HUES48 (cell line): Measurements from ENCODE around the gene A1CF.

Source experiments
- H3K27ac ChIP-seq: one replicate; pipeline ENCODE4 v1.7.0; 2013; ENCODE audit warnings: low read depth, low read length, inconsistent platforms
- H3K27me3 ChIP-seq: 2 replicates; pipeline ENCODE4 v1.6.1; 2013; ENCODE audit warnings: mild to moderate bottlenecking, low read length; ENCODE audit not compliant: control insufficient read depth, insufficient read depth
- H3K36me3 ChIP-seq: 2 replicates; pipeline ENCODE4 v1.6.1; 2013; ENCODE audit warnings: low read length; ENCODE audit not compliant: control insufficient read depth, insufficient read depth
- H3K4me1 ChIP-seq: 2 replicates; pipeline ENCODE4 v1.6.1; 2013; ENCODE audit warnings: mild to moderate bottlenecking, low read length; ENCODE audit not compliant: control insufficient read depth, insufficient read depth
- H3K4me3 ChIP-seq: 2 replicates; pipeline ENCODE4 v1.5.1; 2013; ENCODE audit warnings: mild to moderate bottlenecking, low read depth, low read length
- H3K9ac ChIP-seq: 2 replicates; pipeline ENCODE4 v1.6.1; 2013; ENCODE audit warnings: mild to moderate bottlenecking, low read depth, low read length, moderate library complexity
- H3K9me3 ChIP-seq: 2 replicates; pipeline ENCODE4 v1.6.1; 2013; ENCODE audit warnings: low read length; ENCODE audit not compliant: control insufficient read depth, insufficient read depth

Gene A1CF

DNA sequence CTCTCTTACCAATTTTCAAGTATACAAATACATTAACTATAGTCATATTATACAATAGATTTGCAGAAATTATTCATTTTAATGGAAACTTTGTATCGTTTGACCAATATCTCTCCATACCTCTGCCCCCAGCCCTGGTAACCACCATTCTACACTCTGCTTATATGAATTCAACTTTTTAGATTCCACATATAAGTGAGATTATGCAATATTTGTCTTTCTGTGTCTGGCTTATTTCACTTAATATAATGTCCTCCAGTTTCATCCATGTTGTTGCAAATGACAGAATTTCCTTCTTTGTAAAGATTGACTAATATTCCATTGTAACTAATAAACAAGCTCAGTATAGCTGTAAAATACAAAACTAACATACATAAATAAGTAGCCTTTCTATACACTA is 55.4 kb downstream of the A1CF start:
- Histone ChIP-seq H3K4me3 (no peak overlapping the region), H3K36me3 (no peaks in the 10 kb centered on the region), H3K27me3 (peaks cover 7% of the 10 kb centered on the region; the same call in 1 of the 2 replicates), H3K27ac (no peak overlapping the region), H3K9me3 (no peaks in the 10 kb centered on the region), H3K9ac (no peak overlapping the region), H3K4me1 (no peaks in the 10 kb centered on the region)

DNA sequence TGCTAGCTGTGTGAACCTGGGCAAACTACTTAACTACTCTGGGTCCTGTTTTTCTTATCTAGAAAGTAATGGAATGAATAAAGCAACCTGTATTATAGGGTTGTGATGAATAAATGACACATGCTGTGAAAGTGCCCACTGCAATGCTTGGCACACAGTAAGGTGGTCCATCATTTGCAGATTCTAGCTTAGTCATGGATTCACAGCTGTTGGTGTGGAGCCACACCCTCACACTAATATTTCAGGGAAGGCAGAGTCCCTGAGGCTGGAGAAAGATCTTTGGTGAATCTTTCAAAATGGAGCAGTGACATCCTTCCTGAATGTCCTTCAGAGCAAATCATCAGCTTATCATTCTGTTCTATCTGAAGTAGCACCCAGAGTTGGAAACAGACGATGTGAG is 60.6 kb downstream of the A1CF start:
- Histone ChIP-seq H3K9me3 (no peaks in the 10 kb centered on the region), H3K9ac (no peak overlapping the region), H3K36me3 (no peaks in the 10 kb centered on the region), H3K27ac (no peak overlapping the region), H3K4me3 (no peak overlapping the region), H3K27me3 (peaks cover 8% of the 10 kb centered on the region; the same call in 1 of the 2 replicates), H3K4me1 (no peaks in the 10 kb centered on the region)

DNA sequence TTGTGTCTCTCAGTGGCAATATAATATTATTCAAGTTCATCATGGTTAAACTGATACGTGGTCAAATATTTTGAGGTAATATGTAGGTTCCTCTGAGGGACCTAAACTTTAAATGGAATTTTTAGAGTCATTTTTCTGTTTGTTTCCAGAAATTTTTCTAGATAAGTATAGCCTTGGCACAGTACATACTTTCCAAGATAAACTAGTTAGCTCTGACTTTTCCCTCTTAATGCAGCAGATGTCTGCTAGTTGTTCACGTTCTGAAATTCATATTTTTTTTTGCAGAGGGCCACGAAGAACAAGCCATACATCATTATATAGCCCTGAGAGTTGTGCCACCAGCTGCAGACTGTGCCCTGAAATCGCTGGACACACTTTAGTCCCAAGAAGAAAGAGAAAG is 61.6 kb downstream of the A1CF start:
- no peak overlapping the region for H3K4me3 ChIP-seq
- no peak overlapping the region for H3K9ac ChIP-seq
- no peak overlapping the region for H3K27ac ChIP-seq
- no peaks in the 10 kb centered on the region for H3K36me3 ChIP-seq
- peaks cover 8% of the 10 kb centered on the region; the same call in 1 of the 2 replicates for H3K27me3 ChIP-seq
- H3K4me1 ChIP-seq, result no peaks in the 10 kb centered on the region
- H3K9me3 ChIP-seq, result no peaks in the 10 kb centered on the region

DNA sequence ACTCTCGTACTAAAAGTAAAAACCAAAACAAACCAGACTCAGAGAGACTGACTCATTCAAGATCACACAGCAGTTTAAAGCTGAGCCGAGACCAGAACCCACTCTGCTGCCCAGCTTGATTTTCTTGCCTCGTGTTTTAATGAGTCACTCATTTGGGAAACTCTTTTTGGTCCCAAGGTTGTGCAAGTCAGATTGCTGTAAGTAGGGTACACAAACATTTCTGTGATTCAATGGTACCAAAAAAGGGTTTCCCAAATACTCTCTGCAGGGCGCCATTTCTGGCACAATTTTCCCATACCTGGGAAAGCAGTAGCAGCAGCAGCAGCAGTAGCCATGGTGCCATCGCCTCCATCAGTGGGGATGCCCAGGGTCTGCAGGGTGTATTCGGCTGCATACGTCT is 75.8 kb downstream of the A1CF start:
- Histone ChIP-seq H3K4me1 (peaks cover 19% of the 10 kb centered on the region), H3K36me3 (no peaks in the 10 kb centered on the region), H3K9ac (no peak overlapping the region), H3K27ac (no peak overlapping the region), H3K9me3 (no peaks in the 10 kb centered on the region), H3K27me3 (no peaks in the 10 kb centered on the region), H3K4me3 (no peak overlapping the region)

DNA sequence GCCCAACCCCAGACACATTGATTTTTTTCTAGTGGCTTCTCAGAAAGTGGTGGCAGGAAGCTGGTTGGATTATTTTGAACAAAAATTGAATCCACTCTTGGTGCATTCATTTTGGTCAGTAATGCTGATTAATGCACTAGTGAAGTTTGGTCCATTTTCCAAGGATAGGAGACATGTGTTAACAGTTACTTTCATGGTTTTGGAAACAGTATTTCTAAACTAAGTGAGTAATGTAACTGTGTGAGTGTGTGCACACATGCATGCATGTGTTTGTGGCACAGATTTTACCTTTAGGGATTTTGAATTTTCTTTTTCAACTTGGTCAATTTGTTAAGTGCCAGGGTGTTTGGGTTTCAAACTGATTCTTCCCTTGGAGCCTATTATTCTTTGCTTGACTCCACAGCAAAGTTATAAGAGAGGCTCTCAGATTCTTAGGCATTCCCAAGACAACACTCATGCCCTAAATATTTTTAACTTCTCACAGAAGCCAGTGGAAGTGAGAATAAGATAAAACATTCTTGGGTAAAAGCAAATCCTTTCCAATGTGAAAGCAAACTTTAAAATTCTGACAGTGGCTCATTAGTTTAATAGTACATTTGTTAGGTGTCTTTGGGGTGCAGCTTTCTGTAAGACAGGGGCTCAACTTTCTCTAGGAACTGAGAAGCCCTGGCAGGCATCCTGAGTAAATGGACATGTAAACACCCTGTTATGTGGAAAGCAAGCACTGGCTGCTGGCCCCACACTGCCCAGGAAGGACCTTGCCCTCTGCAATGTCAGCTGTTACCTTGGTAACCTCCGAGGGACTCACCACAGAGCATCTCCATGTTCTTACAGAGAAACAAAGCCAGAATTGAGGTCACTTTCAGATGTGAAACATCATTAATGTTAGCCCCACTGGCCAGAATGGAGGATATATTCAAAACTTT is 77.3 kb downstream of the A1CF start:
- Histone ChIP-seq H3K4me1 (peaks cover 23% of the 10 kb centered on the region), H3K4me3 (no peak overlapping the region), H3K27me3 (no peaks in the 10 kb centered on the region), H3K9me3 (no peaks in the 10 kb centered on the region), H3K36me3 (no peaks in the 10 kb centered on the region), H3K27ac (no peak overlapping the region), H3K9ac (no peak overlapping the region)

DNA sequence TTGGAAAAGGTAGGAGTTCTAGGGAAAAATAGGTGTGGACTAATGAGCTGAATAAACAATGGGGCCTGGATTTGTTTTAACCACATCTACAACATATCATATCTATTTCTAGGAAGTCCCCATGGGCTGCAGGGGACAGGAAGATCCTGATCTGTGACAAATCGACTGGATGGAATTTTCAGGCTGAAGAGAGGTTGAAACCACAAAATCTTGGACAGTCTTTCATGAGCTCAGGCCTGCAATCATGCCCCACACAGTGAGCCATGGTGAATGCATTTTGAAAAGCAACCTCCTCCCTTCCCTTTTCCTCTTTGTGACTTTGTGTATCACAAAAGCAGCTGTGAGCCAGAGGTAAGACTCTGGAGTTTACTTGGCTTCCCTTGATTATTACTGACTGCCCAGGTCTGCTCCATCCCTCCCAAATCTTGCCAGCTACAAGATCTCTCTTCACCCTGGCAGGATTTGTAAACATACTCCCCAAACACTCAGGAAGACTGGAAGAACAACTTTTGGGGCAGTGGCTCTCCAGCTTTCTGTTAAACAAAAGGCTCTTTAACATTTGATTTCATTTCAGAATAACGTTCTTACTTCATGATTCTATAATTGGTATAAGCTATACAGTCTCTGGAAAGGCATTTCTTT is 79.3 kb downstream of the A1CF start:
- H3K27me3 ChIP-seq, result no peaks in the 10 kb centered on the region
- no peak overlapping the region for H3K27ac ChIP-seq
- no peaks in the 10 kb centered on the region for H3K36me3 ChIP-seq
- no peak overlapping the region for H3K4me3 ChIP-seq
- H3K9me3 ChIP-seq, result no peaks in the 10 kb centered on the region
- no peak overlapping the region for H3K9ac ChIP-seq
- peaks cover 23% of the 10 kb centered on the region for H3K4me1 ChIP-seq

DNA sequence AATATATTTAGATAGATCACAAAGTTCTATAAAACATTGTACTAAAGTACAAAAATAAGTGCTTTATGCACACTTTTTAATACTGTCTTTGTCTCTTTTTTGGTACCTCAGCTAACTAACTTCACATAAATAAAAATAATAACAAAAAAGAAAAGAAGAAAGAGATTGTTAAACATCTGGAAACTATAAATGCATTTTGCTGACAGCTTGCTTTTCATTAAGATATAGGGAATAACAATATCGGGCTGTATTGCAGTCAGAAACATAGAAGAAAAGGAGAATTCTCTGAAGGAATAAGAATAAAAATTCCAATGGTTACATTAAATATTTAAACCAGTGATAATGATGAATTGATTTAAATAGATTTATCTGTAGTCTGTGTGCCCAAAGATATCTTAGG is 85.8 kb downstream of the A1CF start:
- Histone ChIP-seq H3K9me3 (no peaks in the 10 kb centered on the region), H3K36me3 (no peaks in the 10 kb centered on the region), H3K4me1 (peaks cover 4% of the 10 kb centered on the region; the same call in 1 of the 2 replicates), H3K27me3 (no peaks in the 10 kb centered on the region), H3K27ac (no peak overlapping the region), H3K9ac (no peak overlapping the region), H3K4me3 (no peak overlapping the region)

DNA sequence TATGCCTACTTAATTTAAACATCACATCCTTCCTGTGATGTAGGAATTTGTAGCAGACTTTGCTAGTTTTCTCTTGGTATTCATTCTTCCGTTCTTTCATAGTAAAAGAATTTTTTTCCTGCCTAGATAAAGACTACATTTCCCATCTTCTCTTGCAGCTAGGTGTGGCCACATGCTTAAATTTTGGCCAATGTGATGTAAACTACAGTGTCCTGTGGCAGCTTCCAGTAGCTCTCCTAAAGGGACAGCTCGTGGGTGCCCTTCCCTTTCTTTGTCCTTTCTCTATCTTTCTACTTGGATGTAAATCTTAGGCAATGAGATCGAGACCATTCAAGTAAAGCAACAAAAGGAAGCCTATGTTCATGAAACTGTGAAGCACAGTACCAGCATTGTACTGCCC is 87.1 kb downstream of the A1CF start:
- Histone ChIP-seq H3K27me3 (no peaks in the 10 kb centered on the region), H3K36me3 (no peaks in the 10 kb centered on the region), H3K4me3 (no peak overlapping the region), H3K27ac (no peak overlapping the region), H3K9me3 (no peaks in the 10 kb centered on the region), H3K4me1 (no peaks in the 10 kb centered on the region), H3K9ac (no peak overlapping the region)

DNA sequence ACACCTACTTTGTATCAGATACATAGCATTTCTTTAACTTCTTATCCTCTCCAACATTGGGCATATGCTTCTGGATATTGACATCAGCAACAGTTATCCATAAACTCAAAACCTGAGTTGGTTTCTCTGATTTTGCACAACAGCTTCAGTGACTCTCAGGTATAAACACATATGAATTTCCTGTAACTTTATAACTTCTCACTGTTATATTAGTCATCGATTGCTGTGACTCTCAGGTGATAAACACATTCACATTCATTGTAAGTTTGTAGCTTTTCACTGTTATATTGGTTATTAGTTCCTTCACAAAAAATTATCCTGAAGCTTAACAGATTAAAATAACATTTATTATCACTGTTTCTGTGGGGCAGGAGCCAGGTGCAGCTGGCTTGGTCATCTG is 88.7 kb downstream of the A1CF start:
- Histone ChIP-seq H3K9ac (no peak overlapping the region), H3K27ac (no peak overlapping the region), H3K36me3 (no peaks in the 10 kb centered on the region), H3K27me3 (no peaks in the 10 kb centered on the region), H3K9me3 (no peaks in the 10 kb centered on the region), H3K4me3 (no peak overlapping the region), H3K4me1 (no peaks in the 10 kb centered on the region)

DNA sequence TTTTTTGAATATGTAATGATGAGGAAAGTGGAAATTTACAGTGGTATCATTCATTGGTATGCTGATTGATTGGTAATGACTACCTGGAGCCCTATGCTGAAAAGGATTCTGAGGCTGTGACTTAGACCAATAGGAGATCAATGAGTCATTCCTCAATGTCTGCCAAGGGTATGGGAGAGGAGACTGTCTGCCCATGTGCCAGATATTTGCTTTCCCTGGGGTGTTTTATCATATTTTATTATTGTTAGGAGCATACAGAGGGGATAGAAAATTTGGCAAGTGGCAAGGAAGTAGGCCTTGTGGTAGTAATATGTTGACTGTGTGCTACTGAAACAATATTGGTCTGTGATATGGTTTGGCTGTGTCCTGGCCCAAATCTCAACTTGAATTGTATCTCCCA is 90.9 kb downstream of the A1CF start:
- H3K36me3 ChIP-seq, result no peaks in the 10 kb centered on the region
- H3K9ac ChIP-seq, result no peak overlapping the region
- H3K4me3 ChIP-seq, result no peak overlapping the region
- H3K9me3 ChIP-seq, result no peaks in the 10 kb centered on the region
- no peaks in the 10 kb centered on the region for H3K4me1 ChIP-seq
- no peaks in the 10 kb centered on the region for H3K27me3 ChIP-seq
- no peak overlapping the region for H3K27ac ChIP-seq
